Tibial nerve (tissue), 3 donors: ENCODE data around the gene C1orf159.

ENCODE experiments used
- CTCF ChIP-seq, 5 experiments: fragments of 200-600 bp in 3 of 5; fragments of 450-650 bp in 2 of 5; sonication (generic) in 3 of 5; IDR thresholded peaks; one replicate each; pipeline ENCODE4 v1.5.1; 2016 to 2019; ENCODE audit warnings: antibody characterized with exemption in 5 of 5, mild to moderate bottlenecking in 3 of 5, moderate library complexity in 2 of 5
- POLR2A ChIP-seq, 2 donors: fragments of 450-650 bp; IDR thresholded peaks; one replicate each; pipeline ENCODE4 v1.6.1; 2017; ENCODE audit warnings: antibody characterized with exemption in 2 of 2, mild to moderate bottlenecking in 2 of 2, moderate library complexity in 2 of 2

DNA sequence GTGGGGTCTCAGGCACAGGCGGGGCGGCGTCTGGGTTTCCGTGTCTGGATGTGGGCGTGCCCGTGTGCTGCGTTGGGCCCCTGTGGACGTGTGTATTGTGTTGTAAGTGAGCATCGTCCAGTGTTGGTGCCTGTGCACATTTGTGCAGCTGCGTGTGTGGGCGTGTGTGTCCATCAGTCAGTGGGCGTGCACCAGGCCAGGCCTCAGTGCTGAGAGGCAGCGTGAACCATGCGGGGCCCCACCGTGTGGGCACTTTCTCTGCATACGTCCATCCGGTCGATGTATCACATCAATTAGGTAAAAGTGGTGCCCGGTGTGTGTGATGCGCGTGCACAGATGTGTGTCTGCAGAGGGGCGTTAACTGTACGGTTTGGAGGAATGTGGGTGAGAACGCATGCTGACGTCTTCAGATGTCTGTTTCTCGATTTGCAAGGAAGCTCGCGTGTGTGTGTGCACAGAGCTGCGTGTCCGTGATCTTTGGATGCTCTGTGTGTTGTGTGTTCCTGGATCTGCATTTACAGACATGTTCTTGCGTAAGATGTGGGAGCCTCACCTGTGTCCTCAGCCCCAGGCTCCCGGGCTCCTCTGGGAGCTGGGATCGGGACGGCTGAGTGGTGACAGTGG is 71.3 kb downstream of the C1orf159 start:
- no peak for TF ChIP-seq POLR2A (IDR thresholded peaks at IDR 0.05)
- TF ChIP-seq CTCF (IDR thresholded peaks at IDR 0.05): no peak
